Dedifferentiated amniotic fluid mesenchymal stem cell (primary cell): ENCODE results near the gene PQBP1.
"Not testable (repeated sequence)": the region's sequence is repeated elsewhere in the genome, so short reads cannot be mapped to it uniquely, and the experiment has no call there.

Experiments
- DNase-seq: peaks from one replicate; pipeline ENCODE4 v3.0.0-alpha.2; 2016; ENCODE audit errors: extremely low spot score

Gene PQBP1

GRCh38 chrX:48897625-48898306 lies at the start of gene PQBP1, which contains the start of gene TIMM17B:
TSS of gene PQBP1 (plus strand) at chrX:48897930. CDS start at chrX:48898510, 580 bp downstream.
TSS of gene TIMM17B (minus strand) at chrX:48897768. CDS start at chrX:48897749, 19 bp downstream.
- peak; percentile 92 for DNase-seq

- DNase-seq = no peak
Observed at GRCh38 chrX:48848847-48849246, 48.9 kb upstream of the PQBP1 start.

- DNase-seq = no peak
Observed at GRCh38 chrX:48852857-48853256, 44.9 kb upstream of the PQBP1 start.

DNA sequence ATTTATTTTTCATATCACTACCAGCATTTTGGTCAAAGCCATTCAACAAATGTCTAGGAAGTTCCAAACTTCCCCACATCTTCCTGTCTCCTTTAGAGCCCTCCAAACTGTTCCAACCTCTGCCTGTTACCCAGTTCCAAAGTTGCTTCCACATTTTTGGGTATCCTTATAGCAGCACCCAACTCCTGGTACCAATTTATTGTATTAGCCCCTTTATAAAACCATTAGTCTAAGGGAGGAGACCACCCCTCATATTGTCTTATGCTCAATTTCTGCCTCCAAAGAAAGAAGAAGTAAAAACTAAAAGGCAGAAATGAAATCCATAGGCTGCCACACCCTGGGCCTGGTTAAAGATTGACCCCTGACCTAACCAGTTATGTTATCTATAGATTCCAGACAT lies 44.2 kb upstream of the PQBP1 start:
- DNase-seq = not testable (repeated sequence)

DNA sequence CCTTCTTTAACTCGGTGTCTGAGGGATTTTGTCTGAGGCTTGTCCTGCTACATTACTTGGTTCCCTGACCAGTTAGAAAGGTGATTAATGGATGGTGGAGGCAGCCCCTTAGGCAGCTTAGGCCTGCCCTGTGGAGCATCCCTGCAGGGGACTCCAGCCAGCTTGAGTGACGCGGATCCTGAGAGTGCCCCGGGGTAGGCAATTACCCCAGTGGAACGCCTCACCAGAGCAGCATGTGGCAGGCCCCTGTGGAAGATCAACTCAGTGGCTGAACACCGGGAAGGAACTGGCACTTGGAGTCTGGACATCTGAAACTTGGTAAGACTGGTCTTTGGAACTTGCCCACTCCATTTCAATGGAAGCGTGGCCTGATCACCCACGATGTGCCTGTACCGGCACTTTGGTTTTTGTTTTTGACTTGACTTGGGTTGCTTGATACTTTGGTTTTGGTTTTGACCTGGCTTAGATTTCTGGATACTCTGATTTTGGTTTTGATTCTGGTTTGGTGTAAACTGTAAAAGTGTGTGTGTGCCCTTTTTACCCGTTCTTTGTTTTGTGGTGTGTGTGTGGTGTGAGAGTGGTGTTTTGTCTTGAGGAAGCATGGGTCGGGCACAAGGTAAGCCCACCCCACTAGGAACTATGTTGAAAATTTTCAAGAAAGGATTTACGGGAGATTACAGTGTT lies 43.5 kb upstream of the PQBP1 start:
- not testable (repeated sequence) for DNase-seq

- DNase-seq = no peak
Observed at GRCh38 chrX:48854898-48855297, 42.8 kb upstream of the PQBP1 start.

DNA sequence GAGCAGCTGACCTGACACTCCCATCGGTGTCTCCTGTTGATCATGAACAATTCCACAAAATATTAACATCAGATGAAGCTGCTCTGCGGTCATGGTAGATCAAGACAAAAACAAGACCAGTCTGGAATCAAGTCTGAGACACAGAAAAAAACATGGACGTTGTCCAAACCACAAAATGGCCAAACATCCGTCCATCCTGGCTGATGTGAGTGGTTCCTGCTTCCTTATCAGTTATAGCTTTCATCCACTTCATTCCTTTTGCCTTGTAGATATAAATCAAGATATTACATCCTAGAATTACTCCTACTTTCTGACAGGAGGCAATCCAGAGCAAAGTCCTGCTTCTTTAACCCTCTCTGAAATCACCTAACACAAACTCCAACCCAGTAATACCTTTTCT lies 33.5 kb upstream of the PQBP1 start:
- no peak for DNase-seq

DNA sequence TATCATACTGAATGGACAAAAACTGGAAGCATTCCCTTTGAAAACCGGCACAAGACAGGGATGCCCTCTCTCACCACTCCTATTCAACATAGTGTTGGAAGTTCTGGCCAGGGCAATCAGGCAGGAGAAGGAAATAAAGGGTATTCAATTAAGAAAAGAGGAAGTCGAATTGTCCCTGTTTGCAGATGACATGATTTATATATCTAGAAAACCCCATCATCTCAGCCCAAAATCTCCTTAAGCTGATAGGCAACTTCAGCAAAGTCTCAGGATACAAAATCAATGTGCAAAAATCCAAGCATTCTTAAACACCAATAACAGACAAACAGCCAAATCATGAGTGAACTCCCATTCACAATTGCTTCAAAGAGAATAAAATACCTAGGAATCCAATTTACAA lies 25.7 kb upstream of the PQBP1 start:
- not testable (repeated sequence) for DNase-seq

DNA sequence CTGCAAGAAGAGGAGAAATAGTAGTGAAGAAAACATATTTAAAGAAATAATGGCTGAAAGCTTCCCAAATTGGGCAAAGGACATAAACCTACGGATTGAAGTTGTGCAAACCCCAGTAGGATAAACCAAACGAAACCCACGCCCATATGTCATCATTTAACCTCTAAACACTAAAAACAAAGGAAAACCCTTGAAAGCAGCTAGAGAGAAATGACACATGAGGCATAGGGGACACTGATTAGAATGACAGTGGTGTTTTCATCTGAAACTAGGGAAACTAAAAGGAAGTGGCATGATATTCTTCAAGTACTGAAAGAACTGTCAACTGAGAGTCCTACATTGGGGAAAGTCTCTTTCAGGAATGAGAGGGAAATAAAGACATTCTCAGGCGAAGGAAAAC lies 20.8 kb upstream of the PQBP1 start:
- not testable (repeated sequence) for DNase-seq

GRCh38 chrX:48883729-48884128 lies 14.0 kb upstream of the PQBP1 start:
- DNase-seq = no peak

DNA sequence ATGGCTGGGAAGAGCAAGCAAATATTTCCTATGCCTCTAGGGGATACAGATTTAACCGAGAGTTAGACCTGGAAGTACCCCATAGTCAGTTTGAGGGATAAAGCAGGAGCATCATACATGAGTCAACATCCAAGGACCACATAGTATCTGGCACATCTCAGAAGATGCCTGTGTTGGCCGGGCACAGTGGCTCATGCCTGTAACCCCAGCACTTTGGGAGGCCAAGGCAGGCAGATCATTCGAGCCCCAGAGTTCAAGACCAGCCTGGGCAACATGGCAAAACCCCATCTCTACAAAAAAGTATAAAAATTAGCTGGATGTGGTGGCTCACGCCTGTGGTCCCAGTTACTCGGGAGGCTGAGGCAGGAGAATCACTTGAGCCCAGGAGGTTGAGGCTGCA lies 11.1 kb upstream of the PQBP1 start:
- not testable (repeated sequence) for DNase-seq

- DNase-seq = no peak
Observed at GRCh38 chrX:48890296-48890925, 7.3 kb upstream of the PQBP1 start.

DNA sequence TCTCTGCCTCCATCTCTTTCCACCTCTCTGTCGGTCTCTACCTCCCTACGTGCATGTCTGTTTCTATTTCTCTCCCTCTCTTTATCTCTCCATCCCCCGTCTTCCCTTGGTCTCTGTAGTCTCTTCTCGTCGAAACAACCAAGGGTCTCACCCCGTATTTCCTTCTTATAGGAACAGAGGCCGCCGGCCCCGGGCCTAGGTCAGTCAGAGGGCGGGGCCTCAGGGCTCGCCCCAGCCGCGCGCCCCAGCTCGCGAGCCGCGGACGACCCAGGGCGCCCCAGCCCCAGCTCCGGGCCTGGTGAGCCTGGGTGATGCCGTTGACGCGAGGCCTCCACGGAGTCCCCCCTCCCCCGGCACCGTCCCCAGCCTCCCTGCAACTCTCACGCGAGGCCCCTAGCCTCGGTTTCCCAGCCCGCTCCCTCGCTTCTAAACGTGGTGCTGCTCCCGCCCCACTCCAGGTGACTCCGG lies 6.8 kb upstream of the PQBP1 start:
- no peak for DNase-seq

DNA sequence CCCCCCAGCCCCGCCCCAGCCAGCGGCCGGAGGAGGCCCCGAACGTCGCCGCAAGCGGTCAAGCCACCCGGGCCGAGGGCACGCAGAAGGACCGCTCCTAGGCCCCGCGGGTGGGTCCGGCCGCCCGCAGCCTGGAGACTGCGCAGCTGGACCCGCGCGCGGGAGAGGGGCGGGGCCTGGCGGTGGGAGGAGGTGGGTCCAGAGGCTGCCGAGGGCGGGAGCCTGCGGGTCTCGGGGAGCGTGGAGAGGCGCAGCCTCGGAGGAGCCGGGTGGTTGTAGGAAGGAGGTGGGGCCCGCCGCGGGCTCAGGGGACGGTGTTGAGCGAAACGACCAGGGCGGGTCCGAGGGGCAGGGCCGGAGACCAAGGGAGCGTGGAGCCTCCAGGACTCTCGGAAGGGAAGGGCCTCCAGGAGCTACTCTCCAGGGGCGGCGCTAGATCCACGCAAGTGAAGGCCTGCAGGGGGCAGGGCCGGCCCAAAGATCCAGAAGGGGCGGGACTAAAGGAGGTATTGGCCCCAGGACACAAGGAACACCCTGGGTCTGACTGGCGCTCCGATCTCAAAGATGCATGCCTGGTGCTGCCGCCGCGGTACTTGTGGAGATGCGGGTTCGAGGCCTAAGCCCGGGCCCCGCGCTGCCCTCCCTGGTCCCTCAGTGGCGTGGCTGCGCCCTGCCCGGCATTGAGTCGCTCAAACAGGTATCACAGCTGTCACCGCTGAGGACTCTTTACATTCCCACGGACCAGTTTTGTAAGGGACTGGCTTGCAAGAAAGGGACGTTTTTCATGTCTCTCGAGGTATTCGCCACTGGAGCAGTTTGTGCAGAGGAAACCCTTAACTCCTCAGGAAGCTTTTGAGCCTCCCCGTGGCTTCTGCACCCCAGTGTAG lies 6.1 kb upstream of the PQBP1 start:
- DNase-seq = peak; percentile 70

GRCh38 chrX:48892896-48893295 lies 4.8 kb upstream of the PQBP1 start:
- no peak for DNase-seq

DNA sequence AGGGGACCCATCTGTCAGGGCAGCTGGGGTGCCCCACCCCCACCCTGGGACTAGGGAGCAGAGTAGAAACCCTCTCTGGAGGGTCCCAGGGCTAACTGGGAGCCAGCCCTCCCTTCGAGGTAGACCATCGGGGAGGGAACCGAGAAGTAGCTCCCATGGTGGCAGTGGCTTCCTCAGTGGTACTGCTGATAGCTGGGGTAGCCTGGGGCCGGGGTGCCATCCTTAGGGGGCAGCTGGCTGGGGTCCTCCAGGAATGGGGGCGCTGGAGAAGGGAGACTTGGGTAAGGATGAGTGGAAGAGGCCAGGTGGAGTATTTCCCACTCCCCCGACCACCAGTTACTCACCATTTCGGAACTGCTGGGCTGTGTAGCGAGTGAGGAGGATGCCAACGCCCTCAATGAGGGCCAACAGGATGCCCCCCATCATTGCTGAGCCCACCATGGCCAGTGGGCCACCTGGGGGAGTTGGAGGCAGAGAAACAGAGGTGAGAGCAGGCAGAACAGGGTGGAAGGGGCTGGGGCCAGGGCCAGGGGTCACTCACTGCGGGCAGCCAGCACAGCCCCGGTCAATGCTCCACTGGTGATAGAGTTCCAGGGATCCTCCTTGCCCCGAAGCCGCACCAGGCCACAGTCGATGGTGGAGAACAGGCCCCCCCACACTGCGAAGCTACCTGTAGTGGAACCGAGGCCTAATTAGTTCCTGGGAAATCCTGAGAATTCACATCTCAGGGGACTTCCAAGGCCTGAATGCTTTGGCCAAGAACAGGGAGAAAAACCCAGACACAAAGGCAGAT lies 4.0 kb upstream of the PQBP1 start:
- no peak for DNase-seq

DNA sequence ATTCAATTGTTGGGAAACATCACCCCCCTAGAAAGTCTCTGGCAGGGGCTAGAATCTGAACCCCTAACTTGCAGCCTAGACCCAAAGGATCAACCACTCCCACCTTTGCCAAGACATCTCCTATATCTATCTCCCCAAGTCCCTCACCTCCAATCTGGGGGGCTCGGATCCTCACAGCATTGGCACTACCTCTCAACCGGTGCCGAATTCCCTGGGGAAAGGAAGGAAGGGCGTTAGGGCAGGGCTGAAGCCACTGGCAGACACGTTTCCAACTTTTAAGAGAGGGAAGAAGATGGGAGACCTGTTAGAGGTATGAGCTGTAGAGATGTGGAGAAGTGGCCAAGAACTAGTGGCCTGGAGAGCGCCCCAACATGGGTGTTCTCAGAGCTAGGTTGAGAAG lies 2.8 kb upstream of the PQBP1 start:
- DNase-seq = no peak

GRCh38 chrX:48896611-48897011 lies 1.1 kb upstream of the PQBP1 start:
- DNase-seq = no peak

DNA sequence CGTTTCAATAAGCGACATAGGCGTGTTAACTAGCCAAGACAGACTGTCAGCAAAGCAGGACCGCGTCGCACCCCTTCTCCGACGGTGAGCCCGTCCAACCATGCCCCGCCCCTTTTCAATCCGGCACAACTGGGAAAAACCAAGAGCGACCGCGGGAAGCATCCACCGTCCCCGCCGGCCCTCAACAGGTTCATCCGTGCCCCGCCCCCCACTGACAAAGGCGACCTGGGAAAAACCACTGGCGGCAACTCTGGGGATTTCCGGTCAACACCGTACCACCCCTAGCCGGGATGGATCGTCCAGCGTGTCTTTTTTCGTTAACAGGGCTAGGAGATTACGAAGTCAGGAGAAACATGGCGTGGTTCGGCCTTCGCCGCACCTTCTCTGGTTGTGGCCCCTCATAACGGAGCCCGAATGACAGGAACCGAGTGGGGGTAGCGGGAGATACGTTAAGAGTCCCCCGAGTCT lies 539 bp upstream of the PQBP1 start:
- DNase-seq = peak; percentile 56

DNA sequence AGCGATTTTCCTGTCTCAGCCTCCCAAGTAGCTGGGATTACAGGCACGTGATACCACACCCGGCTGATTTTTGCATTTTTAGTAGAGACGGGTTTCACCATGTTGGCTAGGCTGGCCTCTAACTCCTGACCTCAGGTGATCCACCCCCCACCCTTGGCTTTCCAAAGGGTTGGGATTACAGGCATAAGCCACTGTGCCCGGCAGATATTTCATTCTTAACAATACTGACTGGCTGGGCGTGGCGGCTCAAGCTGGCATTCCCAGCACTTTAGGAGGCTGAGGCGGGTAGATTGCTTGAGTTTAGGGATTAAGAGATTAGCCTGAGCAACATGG lies 1.3 kb downstream of the PQBP1 start:
- no peak for DNase-seq

DNA sequence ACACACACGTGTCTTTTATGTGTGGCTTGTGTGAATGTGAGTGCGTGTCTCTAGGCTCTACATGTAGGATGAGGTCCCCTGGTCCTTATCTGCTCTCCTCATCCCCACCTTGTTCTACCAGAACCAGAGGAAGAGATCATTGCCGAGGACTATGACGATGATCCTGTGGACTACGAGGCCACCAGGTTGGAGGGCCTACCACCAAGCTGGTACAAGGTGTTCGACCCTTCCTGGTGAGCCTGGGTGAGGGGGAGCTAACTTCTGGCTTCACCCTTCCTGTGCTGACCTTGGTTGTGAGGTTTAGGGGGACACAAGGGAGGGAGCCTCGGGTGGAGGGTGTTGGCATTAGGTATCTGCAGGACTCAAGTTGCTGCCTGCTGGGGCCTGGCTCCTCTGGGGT lies 3.3 kb downstream of the PQBP1 start:
- no peak for DNase-seq
